Neural cell (in vitro differentiated cells): ENCODE results near the gene GCFC2.

Experiments
- EP300 ChIP-seq: fragments of 450-650 bp; conservative IDR thresholded peaks from 2 replicates; pipeline ENCODE4 v1.6.1; 2014; ENCODE audit warnings: antibody characterized with exemption, mild to moderate bottlenecking, moderate library complexity; ENCODE audit not compliant: poor library complexity, severe bottlenecking
- EZH2 ChIP-seq: fragments of 200-600, 300-800 bp; shearing (Covaris generic), sonication (generic); IDR thresholded peaks from 2 replicates; pipeline ENCODE4 v1.6.1; 2014; ENCODE audit warnings: antibody characterized with exemption, low read length, borderline replicate concordance, mild to moderate bottlenecking; ENCODE audit not compliant: insufficient read depth, poor library complexity, severe bottlenecking
- MXI1 ChIP-seq: fragments of 450-650 bp; conservative IDR thresholded peaks from 2 replicates; pipeline ENCODE4 v1.6.1; 2014; ENCODE audit warnings: antibody characterized with exemption, mild to moderate bottlenecking; ENCODE audit not compliant: poor library complexity, severe bottlenecking
- POLR2AphosphoS5 ChIP-seq: IDR thresholded peaks from 2 replicates; pipeline ENCODE4 v1.6.1; 2012
- RAD21 ChIP-seq: fragments of 450-650 bp; conservative IDR thresholded peaks from 2 replicates; pipeline ENCODE4 v1.6.1; 2014; ENCODE audit warnings: antibody characterized with exemption, mild to moderate bottlenecking, moderate library complexity
- TAF1 ChIP-seq: IDR thresholded peaks from 2 replicates; pipeline ENCODE4 v1.6.1; 2012; ENCODE audit warnings: low read depth
- TF ChIP-seq, protein P1 (sequence below): fragments of 450-650 bp; IDR thresholded peaks from 2 replicates; pipeline ENCODE4 v1.5.1; 2014; ENCODE audit warnings: antibody characterized with exemption, mild to moderate bottlenecking, moderate library complexity; ENCODE audit not compliant: poor library complexity, severe bottlenecking

DNA sequence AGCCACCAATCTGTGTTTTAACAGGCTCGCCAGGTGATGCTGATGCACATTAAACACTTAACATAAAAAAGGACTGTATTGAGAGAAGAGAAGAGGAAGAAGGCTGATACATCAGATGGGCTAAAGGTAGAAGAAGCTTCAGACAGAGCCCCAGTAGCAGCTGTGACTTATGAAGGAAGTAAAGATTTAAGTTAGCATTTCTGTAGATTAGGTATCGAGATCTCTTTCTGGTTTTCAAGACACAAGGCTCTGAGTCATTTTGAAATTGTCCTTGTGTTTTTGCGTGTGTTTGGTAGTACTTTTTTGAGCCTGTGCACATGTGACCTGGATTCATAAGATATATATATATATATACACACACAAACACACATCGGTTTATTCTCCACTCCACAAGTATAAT lies 40.6 kb upstream of the GCFC2 start:
- TF ChIP-seq, protein P1, sequence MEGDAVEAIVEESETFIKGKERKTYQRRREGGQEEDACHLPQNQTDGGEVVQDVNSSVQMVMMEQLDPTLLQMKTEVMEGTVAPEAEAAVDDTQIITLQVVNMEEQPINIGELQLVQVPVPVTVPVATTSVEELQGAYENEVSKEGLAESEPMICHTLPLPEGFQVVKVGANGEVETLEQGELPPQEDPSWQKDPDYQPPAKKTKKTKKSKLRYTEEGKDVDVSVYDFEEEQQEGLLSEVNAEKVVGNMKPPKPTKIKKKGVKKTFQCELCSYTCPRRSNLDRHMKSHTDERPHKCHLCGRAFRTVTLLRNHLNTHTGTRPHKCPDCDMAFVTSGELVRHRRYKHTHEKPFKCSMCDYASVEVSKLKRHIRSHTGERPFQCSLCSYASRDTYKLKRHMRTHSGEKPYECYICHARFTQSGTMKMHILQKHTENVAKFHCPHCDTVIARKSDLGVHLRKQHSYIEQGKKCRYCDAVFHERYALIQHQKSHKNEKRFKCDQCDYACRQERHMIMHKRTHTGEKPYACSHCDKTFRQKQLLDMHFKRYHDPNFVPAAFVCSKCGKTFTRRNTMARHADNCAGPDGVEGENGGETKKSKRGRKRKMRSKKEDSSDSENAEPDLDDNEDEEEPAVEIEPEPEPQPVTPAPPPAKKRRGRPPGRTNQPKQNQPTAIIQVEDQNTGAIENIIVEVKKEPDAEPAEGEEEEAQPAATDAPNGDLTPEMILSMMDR: no peak
- TF ChIP-seq EZH2: no peak
- TF ChIP-seq TAF1: no peak
- TF ChIP-seq RAD21: no peak
- no peak for TF ChIP-seq MXI1
- no peak for TF ChIP-seq POLR2AphosphoS5
- TF ChIP-seq EP300: no peak
